T-helper 1 cell (primary cell): ENCODE data around the gene KRTAP5-4.
"Not testable (repeated sequence)": the region's sequence is repeated elsewhere in the genome, so short reads cannot be mapped to it uniquely, and the experiment has no call there.

ENCODE experiments used
- DNase-seq, 5 donors: peaks; one replicate each; pipeline ENCODE4 v3.0.0-alpha.2; 2012 to 2020

Gene KRTAP5-4

GRCh38 chr11:1636291-1636950 is 14.5 kb upstream of the KRTAP5-4 start:
- no peak for DNase-seq

- DNase-seq, result no peak
These were observed 11.9 kb upstream of the KRTAP5-4 start for GRCh38 chr11:1633864-1634263.

GRCh38 chr11:1632053-1632714 is 10.2 kb upstream of the KRTAP5-4 start:
- no peak for DNase-seq

- no peak for DNase-seq
These were observed 9.2 kb upstream of the KRTAP5-4 start for GRCh38 chr11:1631066-1631568.

GRCh38 chr11:1630271-1630670 is 8.3 kb upstream of the KRTAP5-4 start:
- no peak for DNase-seq

GRCh38 chr11:1629326-1630185 is 7.6 kb upstream of the KRTAP5-4 start, which contains the start of gene KRTAP5-5:
TSS of gene KRTAP5-5 (plus strand) at chr11:1629775. CDS start at chr11:1629841, 66 bp downstream.
- DNase-seq, result no peak

- DNase-seq, result peak in 4 of 5 donors; percentile 30 to 53 (median 40)
These were observed 6.8 kb upstream of the KRTAP5-4 start for GRCh38 chr11:1628506-1629325.

- no peak for DNase-seq
These were observed 3.6 kb upstream of the KRTAP5-4 start for GRCh38 chr11:1625541-1625940.

GRCh38 chr11:1624621-1625020 is 2.7 kb upstream of the KRTAP5-4 start:
- DNase-seq, result no peak

GRCh38 chr11:1623716-1624115 is 1.8 kb upstream of the KRTAP5-4 start:
- DNase-seq, result no peak

- no peak for DNase-seq
These were observed 2.5 kb downstream of the KRTAP5-4 start for GRCh38 chr11:1619449-1619848.

GRCh38 chr11:1618231-1618630 is 3.7 kb downstream of the KRTAP5-4 start:
- no peak for DNase-seq

- DNase-seq, result no peak
These were observed 13.6 kb downstream of the KRTAP5-4 start, which contains the start of gene KRTAP5-3 for GRCh38 chr11:1608363-1608762. TSS of gene KRTAP5-3 (minus strand) at chr11:1608463. CDS start at chr11:1608385, 78 bp downstream.

GRCh38 chr11:1607901-1608300 is 14.0 kb downstream of the KRTAP5-4 start:
- DNase-seq, result not testable (repeated sequence)

- not testable (repeated sequence) for DNase-seq
These were observed 14.6 kb downstream of the KRTAP5-4 start for GRCh38 chr11:1607156-1607845.

GRCh38 chr11:1605923-1606322 is 16.0 kb downstream of the KRTAP5-4 start:
- peak in 1 of 5 donors; percentile 53 for DNase-seq

- DNase-seq, result no peak
These were observed 17.2 kb downstream of the KRTAP5-4 start for GRCh38 chr11:1604711-1605110.

GRCh38 chr11:1604181-1604580 is 17.8 kb downstream of the KRTAP5-4 start:
- DNase-seq, result no peak

- DNase-seq, result no peak
These were observed 18.3 kb downstream of the KRTAP5-4 start for GRCh38 chr11:1603629-1604028.

- DNase-seq, result not testable (repeated sequence)
These were observed 20.3 kb downstream of the KRTAP5-4 start for GRCh38 chr11:1601663-1602062.

GRCh38 chr11:1600626-1601025 is 21.3 kb downstream of the KRTAP5-4 start:
- DNase-seq, result no peak
